Fibroblast of the aortic adventitia (primary cell): ENCODE measurements around the gene EML6. TPM values are rescaled to one million over a fixed set of nuclear protein-coding genes. Genes with fewer than 3 reads are reported as not detected.

Experiments
- DNase-seq: peaks from one replicate; pipeline ENCODE4 v3.0.0-alpha.2; 2010; ENCODE audit warnings: low read depth
- H3K4me3 ChIP-seq: 2 replicates; pipeline ENCODE4 v1.5.1; 2011; ENCODE audit warnings: low read depth, mild to moderate bottlenecking, control low read depth, low read length, moderate library complexity
- CTCF ChIP-seq: IDR thresholded peaks from 2 replicates; pipeline ENCODE4 v1.5.1; 2011; ENCODE audit warnings: mild to moderate bottlenecking, low read length, control low read depth, inconsistent platforms; ENCODE audit not compliant: insufficient read depth
- small RNA-seq: library from RNA; depleted of rRNA; stranded (forward); fragments of <200 nt; gene quantifications from one replicate; pipeline ENCODE3, GENCODE V24; 2012
- total RNA-seq: library from RNA; depleted of rRNA; stranded (reverse); fragments of >200 nt; gene quantifications from 2 replicates; pipeline ENCODE4 v1.2.3, GENCODE V29; 2012; ENCODE audit warnings: low replicate concordance

The EML6 gene
- total RNA-seq, 1 donor, result 2.8 TPM

- no peak overlapping the region for H3K4me3 ChIP-seq
- peak; percentile 68 for TF ChIP-seq CTCF
Measured at GRCh38 chr2:55014962-55015939, 291.8 kb downstream of the EML6 start.

GRCh38 chr2:55017428-55017827, 294.0 kb downstream of the EML6 start:
- DNase-seq, result no peak
- no peak for TF ChIP-seq CTCF

More at GRCh38 chr2:55014962-55015939, 291.8 kb downstream of the EML6 start:
- peak; percentile 88 for DNase-seq

GRCh38 chr2:55017880-55018279, 294.4 kb downstream of the EML6 start:
- no peak for DNase-seq
- H3K4me3 ChIP-seq, result no peak overlapping the region
- no peak for TF ChIP-seq CTCF

More at GRCh38 chr2:55017428-55017827, 294.0 kb downstream of the EML6 start:
- H3K4me3 ChIP-seq, result no peak overlapping the region

GRCh38 chr2:55018619-55019018, 295.2 kb downstream of the EML6 start:
- H3K4me3 ChIP-seq, result no peak overlapping the region
- no peak for TF ChIP-seq CTCF
- no peak for DNase-seq

GRCh38 chr2:55019526-55020258, 296.2 kb downstream of the EML6 start:
- no peak for TF ChIP-seq CTCF
- DNase-seq, result no peak
- H3K4me3 ChIP-seq, result no peak overlapping the region

Small RNAs within 50 kb of the gene (small RNA-seq; reads per million reads assigned to genes)
- gene RNU6-433P (not detected), gene RNU7-81P (not detected)
